ENCODE data around the gene FGD3.
"Not testable (repeated sequence)": the region's sequence is repeated elsewhere in the genome, so short reads cannot be mapped to it uniquely, and the experiment has no call there.

GRCh38 chr9:93015190-93015589, 67.9 kb downstream of the FGD3 start:
- TF ChIP-seq, protein P1, sequence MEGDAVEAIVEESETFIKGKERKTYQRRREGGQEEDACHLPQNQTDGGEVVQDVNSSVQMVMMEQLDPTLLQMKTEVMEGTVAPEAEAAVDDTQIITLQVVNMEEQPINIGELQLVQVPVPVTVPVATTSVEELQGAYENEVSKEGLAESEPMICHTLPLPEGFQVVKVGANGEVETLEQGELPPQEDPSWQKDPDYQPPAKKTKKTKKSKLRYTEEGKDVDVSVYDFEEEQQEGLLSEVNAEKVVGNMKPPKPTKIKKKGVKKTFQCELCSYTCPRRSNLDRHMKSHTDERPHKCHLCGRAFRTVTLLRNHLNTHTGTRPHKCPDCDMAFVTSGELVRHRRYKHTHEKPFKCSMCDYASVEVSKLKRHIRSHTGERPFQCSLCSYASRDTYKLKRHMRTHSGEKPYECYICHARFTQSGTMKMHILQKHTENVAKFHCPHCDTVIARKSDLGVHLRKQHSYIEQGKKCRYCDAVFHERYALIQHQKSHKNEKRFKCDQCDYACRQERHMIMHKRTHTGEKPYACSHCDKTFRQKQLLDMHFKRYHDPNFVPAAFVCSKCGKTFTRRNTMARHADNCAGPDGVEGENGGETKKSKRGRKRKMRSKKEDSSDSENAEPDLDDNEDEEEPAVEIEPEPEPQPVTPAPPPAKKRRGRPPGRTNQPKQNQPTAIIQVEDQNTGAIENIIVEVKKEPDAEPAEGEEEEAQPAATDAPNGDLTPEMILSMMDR (IDR thresholded peaks at IDR 0.05 in 4 of 5, conservative IDR thresholded peaks at IDR 0.05 in 1 of 5) = not testable (repeated sequence)
- not testable (repeated sequence) for TF ChIP-seq POLR2A (IDR thresholded peaks at IDR 0.05)
